T-helper 1 cell treated with Interleukin-12 subunit alpha and Interleukin-12 subunit beta and Interleukin-4 antibody, amounts not matched to agents 30 μg/mL and 1 μg/mL, for 36 hours (primary cell): ENCODE data around the gene ALDH1L1.

Experiments
- H3K27ac Mint-ChIP-seq: one replicate; pipeline ENCODE4 v1.8.0; 2021; ENCODE audit warnings: mild to moderate bottlenecking, mixed read lengths
- H3K27me3 Mint-ChIP-seq: one replicate; pipeline ENCODE4 v1.8.0; 2021; ENCODE audit warnings: low read depth, mixed read lengths
- H3K36me3 Mint-ChIP-seq: one replicate; pipeline ENCODE4 v1.8.0; 2021; ENCODE audit warnings: low read depth, mixed read lengths
- H3K4me1 Mint-ChIP-seq: one replicate; pipeline ENCODE4 v1.8.0; 2021; ENCODE audit warnings: low read depth, mixed read lengths
- H3K4me3 Mint-ChIP-seq: one replicate; pipeline ENCODE4 v1.8.0; 2021; ENCODE audit warnings: mild to moderate bottlenecking, moderate library complexity, mixed read lengths
- H3K9me3 Mint-ChIP-seq: one replicate; pipeline ENCODE4 v1.8.0; 2021; ENCODE audit warnings: mixed read lengths

ALDH1L1 gene

DNA sequence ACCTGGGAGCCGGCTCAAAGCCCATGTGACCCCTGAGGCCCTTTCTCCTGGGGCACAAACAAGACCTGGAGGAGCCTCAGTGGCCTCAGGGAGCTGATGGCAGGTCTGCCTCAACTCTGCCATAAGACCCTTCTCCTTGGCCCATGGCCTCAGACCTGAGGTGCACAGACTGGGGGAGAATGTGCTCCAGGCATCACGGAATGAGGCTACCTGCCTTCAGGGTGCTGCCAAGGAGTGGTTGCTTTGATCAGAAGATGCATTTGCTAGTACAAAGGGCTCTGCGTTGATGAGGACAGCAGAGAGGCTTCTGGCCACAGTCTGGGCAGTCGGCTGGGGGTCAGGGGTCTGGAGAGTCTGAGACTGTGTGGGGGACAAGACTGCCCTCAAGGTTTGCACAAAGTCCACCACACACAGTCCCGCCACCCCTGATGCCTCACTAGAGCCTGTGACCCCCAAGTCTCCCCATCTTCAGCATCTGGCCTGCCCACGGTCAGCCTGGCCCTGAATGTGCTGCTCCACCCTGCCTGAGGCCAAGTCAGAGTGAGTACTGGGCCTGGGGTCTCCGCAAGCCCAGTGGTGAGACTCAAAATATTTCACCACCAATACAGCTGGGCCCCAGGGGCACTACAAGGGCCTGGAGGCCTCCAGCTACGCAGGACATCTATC is 26.6 kb downstream of the ALDH1L1 start:
- H3K9me3 Mint-ChIP-seq = no peaks in the 10 kb centered on the region
- H3K4me1 Mint-ChIP-seq = no peaks in the 10 kb centered on the region
- H3K27ac Mint-ChIP-seq = no peak overlapping the region
- no peak overlapping the region for H3K4me3 Mint-ChIP-seq
- H3K36me3 Mint-ChIP-seq = no peaks in the 10 kb centered on the region
- no peaks in the 10 kb centered on the region for H3K27me3 Mint-ChIP-seq

- no peaks in the 10 kb centered on the region for H3K9me3 Mint-ChIP-seq
- no peak overlapping the region for H3K4me3 Mint-ChIP-seq
- no peaks in the 10 kb centered on the region for H3K36me3 Mint-ChIP-seq
These were observed 27.3 kb downstream of the ALDH1L1 start for GRCh38 chr3:126152901-126153694.

DNA sequence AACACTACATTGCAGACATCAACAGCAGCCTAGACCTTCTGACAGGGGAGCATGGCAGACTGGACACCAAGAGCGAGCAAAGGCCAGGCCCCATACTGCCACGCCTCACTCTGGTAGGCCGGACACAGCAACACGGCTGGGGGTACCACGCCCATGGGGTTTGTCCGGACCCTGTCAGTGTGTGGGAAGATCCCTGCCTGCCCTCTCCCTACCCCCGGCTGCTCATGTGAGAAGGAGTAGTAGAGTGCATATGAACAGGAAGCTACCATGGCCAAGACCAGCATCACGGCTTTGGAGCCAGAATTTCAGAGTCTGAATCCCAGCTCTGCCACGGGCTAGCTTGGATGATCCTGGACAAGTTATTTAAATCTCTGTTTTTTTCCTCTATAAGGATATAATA is 27.9 kb downstream of the ALDH1L1 start:
- no peak overlapping the region for H3K27ac Mint-ChIP-seq
- no peaks in the 10 kb centered on the region for H3K9me3 Mint-ChIP-seq
- H3K27me3 Mint-ChIP-seq = no peaks in the 10 kb centered on the region
- H3K4me1 Mint-ChIP-seq = no peaks in the 10 kb centered on the region
- H3K36me3 Mint-ChIP-seq = no peaks in the 10 kb centered on the region
- no peak overlapping the region for H3K4me3 Mint-ChIP-seq

More at GRCh38 chr3:126152901-126153694, 27.3 kb downstream of the ALDH1L1 start:
- no peaks in the 10 kb centered on the region for H3K4me1 Mint-ChIP-seq
- H3K27ac Mint-ChIP-seq = no peak overlapping the region
- H3K27me3 Mint-ChIP-seq = no peaks in the 10 kb centered on the region

DNA sequence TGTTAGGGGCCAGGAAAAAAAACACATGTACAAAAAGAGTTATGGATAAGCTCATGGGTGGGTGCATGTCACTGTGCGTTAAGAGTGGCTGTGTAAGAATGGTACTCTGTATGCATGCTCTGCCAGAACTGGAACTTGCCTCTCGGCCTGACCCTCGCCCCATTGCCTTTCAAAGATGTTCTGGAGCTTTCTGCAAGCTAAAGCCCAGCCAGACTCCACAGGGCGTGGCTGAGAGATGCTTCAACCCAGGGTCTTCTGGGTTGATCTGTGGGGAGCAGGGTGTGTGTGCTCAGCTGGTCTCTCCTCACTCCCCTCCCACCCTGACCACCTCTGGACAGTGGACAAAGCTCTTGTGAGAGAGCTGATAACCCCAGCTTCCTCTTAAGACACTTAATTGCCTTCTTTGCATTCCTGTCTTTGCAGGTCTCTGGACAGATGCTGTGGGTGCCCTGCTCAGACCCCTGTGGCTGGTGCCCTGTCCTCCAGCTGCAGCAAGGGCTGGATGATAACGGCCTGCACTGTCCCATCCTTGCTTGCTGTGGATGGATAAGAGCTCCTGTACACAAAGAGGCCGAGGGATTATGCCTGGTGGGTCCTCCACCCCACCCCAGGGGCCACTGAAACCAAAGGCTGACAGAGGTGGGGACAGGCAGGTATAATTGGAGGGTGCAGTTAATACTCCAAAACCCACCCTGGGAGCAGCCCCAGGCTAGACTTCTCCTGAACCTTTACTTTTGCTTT is 28.7 kb downstream of the ALDH1L1 start:
- Mint-ChIP-seq H3K36me3 (no peaks in the 10 kb centered on the region), H3K27me3 (no peaks in the 10 kb centered on the region), H3K4me3 (no peak overlapping the region), H3K9me3 (no peaks in the 10 kb centered on the region), H3K27ac (no peak overlapping the region), H3K4me1 (no peaks in the 10 kb centered on the region)

DNA sequence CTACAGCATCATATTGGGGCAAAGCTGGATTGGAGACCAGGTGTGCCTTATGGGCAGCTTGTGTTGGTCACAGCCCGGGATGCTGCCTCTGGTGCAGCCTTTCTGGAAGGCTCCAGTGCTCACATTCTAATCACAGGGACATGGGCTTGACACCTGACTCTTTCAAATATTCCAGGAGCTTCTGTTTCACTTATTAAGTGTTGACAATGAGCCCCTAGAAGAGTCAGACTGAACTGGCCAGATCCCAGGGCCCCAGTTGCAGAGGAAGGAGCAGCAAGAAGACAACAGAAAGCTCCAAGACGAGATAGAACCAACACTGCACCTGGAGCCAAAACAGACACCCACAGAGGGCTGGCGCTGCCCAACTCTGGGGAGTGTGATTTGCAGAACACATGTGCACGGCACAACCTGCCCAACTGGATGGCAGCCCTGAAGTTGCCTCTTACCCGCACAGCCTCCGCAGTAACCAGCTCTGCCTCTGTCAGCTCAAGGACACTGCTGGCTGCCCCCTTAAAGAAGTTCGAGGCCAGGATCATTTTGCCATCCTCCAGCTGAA is 30.3 kb downstream of the ALDH1L1 start:
- H3K9me3 Mint-ChIP-seq = no peaks in the 10 kb centered on the region
- no peaks in the 10 kb centered on the region for H3K4me1 Mint-ChIP-seq
- H3K27me3 Mint-ChIP-seq = peaks cover under 1% of the 10 kb centered on the region
- H3K27ac Mint-ChIP-seq = no peak overlapping the region
- H3K4me3 Mint-ChIP-seq = no peak overlapping the region
- H3K36me3 Mint-ChIP-seq = no peaks in the 10 kb centered on the region

DNA sequence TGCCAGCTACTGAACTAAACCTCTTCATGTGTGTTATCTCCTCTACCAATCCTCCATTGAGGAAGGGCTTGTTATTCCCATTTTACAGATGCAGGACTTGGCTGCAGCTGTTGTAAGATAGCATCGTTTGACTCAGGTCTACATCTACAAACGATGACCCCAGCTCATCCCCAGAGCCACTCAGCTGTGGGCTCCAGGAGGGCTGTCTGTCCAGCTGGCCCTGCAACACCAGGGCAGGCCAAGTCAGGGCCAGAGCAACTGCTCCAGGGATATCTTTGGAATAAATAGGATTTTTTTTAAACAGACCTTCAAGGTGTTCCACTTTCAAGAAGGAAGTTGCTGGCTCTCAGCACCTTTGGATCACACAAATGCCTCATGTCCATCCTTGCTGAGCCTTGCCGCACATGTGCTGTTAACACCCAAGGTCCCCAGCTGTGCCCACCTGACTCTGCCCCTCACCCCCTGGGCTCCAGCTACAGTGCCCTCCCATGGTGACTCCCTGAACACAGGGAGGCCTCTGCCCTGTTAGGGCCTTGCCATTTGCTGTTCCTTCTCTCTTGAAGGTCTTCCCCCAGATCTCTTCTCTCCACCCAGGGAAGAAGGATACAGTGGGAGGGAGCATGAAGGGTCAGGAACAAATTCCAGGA is 31.0 kb downstream of the ALDH1L1 start:
- H3K36me3 Mint-ChIP-seq = no peaks in the 10 kb centered on the region
- H3K9me3 Mint-ChIP-seq = no peaks in the 10 kb centered on the region
- peaks cover 5% of the 10 kb centered on the region for H3K27me3 Mint-ChIP-seq
- H3K4me3 Mint-ChIP-seq = no peak overlapping the region
- H3K4me1 Mint-ChIP-seq = no peaks in the 10 kb centered on the region
- no peak overlapping the region for H3K27ac Mint-ChIP-seq

- no peaks in the 10 kb centered on the region for H3K9me3 Mint-ChIP-seq
- no peak overlapping the region for H3K4me3 Mint-ChIP-seq
- H3K36me3 Mint-ChIP-seq = no peaks in the 10 kb centered on the region
- peaks cover 13% of the 10 kb centered on the region for H3K27me3 Mint-ChIP-seq
- H3K27ac Mint-ChIP-seq = no peak overlapping the region
- no peaks in the 10 kb centered on the region for H3K4me1 Mint-ChIP-seq
These were observed 32.3 kb downstream of the ALDH1L1 start for GRCh38 chr3:126147932-126148683.

GRCh38 chr3:126147147-126147931 is 33.0 kb downstream of the ALDH1L1 start:
- H3K9me3 Mint-ChIP-seq = no peaks in the 10 kb centered on the region
- H3K4me3 Mint-ChIP-seq = no peak overlapping the region
- H3K4me1 Mint-ChIP-seq = no peaks in the 10 kb centered on the region
- H3K36me3 Mint-ChIP-seq = no peaks in the 10 kb centered on the region
- peaks cover 19% of the 10 kb centered on the region for H3K27me3 Mint-ChIP-seq
- H3K27ac Mint-ChIP-seq = no peak overlapping the region

DNA sequence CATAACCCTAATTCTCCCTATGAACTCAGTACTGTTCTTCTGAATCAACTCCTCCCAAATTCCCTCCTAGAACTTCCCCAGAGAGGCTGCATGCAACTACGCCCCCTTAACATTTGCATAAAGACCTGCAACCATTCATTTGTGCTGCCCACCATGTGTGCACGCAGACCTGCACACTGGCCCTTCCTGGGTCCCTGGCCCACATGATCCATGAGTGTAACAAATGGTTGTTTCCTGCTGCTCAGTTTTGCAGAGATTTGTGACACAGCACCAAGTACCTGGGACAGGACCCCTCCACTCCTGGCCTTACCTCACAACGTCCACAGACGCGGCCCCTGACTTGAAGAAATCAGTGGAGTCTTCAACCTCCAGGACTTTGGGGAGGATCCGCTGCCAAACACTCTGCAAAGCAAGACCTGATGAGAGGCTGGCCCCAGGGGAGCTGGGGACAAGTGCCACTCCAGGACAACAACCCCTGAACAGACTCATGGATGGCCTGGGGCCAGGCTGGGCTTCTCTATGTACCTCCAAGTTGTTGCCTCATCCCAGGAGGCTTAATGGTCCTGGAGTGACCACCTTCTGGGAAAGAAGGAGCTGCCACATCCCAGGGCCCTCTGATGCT is 33.8 kb downstream of the ALDH1L1 start:
- Mint-ChIP-seq H3K27me3 (peaks cover 24% of the 10 kb centered on the region), H3K36me3 (no peaks in the 10 kb centered on the region), H3K4me1 (no peaks in the 10 kb centered on the region), H3K4me3 (no peak overlapping the region), H3K9me3 (no peaks in the 10 kb centered on the region), H3K27ac (no peak overlapping the region)

- Mint-ChIP-seq H3K36me3 (no peaks in the 10 kb centered on the region), H3K9me3 (no peaks in the 10 kb centered on the region), H3K4me3 (no peak overlapping the region), H3K27me3 (peaks cover 30% of the 10 kb centered on the region), H3K4me1 (no peaks in the 10 kb centered on the region), H3K27ac (no peak overlapping the region)
These were observed 34.4 kb downstream of the ALDH1L1 start for GRCh38 chr3:126146034-126146433.

GRCh38 chr3:126142652-126143051 is 37.7 kb downstream of the ALDH1L1 start:
- H3K27me3 Mint-ChIP-seq = peaks cover 49% of the 10 kb centered on the region
- no peak overlapping the region for H3K27ac Mint-ChIP-seq
- H3K4me1 Mint-ChIP-seq = no peaks in the 10 kb centered on the region
- no peaks in the 10 kb centered on the region for H3K36me3 Mint-ChIP-seq
- H3K9me3 Mint-ChIP-seq = no peaks in the 10 kb centered on the region
- no peak overlapping the region for H3K4me3 Mint-ChIP-seq

DNA sequence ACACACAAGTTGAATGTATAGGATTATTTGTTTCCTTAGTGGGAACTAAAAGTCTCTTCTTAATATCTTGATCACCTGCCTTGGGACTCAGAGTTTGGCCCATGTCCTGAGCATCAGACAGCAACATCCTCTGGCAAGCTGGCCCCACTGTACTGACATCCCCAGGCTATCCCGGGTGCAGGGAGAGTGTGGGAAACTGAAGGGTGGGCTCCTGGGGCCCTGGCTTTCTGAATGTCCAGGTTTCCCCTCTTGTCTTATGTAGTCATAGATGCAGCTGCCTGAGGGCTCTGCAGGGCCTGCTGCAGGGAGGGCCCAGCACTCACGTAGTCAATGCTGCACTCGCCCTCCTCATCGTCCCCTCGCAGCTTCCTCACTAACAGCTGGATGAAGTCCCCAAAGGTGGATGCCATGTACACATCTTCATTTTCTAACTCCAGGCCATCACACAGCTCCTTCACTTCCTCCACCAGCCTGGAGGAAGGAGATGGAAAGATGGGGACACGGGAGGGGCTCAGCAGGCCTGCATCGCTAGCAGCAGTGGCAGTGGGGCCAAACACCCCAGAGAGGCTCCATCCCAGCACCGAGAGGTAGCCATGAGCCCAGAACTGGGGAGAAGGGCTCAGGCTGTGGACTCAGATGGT is 42.8 kb downstream of the ALDH1L1 start:
- Mint-ChIP-seq H3K9me3 (no peaks in the 10 kb centered on the region), H3K27me3 (peaks cover 32% of the 10 kb centered on the region), H3K4me3 (no peak overlapping the region), H3K27ac (no peak overlapping the region), H3K4me1 (no peaks in the 10 kb centered on the region), H3K36me3 (no peaks in the 10 kb centered on the region)
